ENCODE data around the gene MMP17. TPM values are rescaled to one million over a fixed set of nuclear protein-coding genes. Genes with fewer than 3 reads are reported as not detected.

MMP17 gene
- total RNA-seq, 1 donor from 2014 or later, result 0.69 TPM

DNA sequence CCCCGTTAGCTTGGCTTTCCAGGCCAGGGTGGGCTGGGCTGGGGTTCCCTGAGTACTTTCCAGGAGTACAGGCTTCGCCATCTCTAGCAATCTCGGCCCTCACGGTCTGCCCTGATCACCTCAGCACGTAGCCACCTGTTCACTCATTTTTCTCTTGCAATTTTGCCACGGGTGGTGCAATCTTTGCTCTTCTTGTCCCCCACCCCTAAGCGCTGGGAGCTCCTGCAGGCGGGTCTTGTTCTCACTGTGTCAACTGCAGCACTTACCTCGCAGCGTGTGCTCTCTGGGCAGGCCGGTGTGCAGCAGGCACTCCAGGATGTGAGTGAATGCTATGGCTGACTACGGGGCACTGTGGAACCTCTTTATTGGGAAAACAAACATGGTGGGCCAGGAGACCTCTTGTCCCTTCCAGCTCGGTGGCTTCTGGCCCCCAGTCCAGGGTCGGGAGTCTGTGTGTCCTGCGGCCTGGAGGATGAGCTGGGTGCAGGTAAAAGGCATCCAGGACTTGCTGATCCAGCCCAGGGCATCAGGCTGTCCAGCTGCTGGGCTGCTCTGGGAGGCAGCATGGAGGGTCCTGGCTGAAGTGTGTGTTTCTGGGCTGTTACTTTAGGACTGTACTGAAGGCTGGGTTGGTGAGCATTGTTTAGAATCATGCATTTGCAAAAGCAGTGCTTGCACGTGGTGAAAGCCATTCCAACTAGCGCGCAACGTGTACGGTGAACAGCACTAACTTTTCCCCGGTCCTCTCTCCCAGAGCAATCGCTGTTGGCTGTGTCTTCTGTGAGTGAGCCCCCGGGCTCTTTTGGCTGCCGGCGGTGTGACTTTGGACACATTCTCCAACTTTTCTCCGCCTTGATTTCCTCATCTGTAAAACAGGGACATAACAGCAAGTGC lies 64.8 kb downstream of the MMP17 start:
- TF ChIP-seq, protein P1, sequence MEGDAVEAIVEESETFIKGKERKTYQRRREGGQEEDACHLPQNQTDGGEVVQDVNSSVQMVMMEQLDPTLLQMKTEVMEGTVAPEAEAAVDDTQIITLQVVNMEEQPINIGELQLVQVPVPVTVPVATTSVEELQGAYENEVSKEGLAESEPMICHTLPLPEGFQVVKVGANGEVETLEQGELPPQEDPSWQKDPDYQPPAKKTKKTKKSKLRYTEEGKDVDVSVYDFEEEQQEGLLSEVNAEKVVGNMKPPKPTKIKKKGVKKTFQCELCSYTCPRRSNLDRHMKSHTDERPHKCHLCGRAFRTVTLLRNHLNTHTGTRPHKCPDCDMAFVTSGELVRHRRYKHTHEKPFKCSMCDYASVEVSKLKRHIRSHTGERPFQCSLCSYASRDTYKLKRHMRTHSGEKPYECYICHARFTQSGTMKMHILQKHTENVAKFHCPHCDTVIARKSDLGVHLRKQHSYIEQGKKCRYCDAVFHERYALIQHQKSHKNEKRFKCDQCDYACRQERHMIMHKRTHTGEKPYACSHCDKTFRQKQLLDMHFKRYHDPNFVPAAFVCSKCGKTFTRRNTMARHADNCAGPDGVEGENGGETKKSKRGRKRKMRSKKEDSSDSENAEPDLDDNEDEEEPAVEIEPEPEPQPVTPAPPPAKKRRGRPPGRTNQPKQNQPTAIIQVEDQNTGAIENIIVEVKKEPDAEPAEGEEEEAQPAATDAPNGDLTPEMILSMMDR (conservative IDR thresholded peaks at IDR 0.05; ENCODE audit: low read depth, low read length), result no peak
- no peak overlapping the region for H3K4me3 ChIP-seq (ENCODE audit: low read depth, low read length)
- DNase-seq (ENCODE audit: low read depth), result no peak

DNA sequence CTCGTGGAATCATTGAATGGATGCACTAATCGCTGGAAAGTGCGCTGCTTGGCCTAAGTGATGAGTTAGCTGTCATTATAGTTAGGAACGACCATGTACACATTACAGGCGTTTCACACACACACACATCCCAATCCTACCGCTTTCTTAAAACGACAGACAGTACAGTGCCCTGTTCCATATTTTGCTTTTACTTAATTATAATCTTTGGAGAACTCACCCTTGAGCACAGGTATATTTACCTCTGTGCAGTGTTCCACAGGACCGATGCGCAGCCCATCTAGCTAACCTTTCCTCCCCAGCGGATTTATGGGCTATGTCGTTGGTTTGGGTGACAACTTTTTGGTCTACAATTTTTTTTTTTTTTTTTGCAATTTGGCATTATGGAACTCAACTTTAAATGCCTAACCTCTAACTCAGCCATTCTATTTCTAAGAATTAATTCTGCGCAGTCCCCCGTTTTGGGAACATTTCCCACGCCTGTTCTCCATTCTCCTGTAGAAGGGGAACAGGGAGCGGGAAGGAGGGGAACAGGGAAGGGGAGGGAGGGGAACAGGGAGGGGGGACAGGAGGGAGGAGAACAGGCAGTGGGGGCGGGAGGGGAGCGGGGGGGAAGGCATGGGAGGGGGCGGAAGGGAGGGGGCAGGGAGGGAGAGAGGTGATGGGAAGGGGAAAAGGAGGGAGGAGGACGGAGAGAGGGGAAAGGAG lies 65.6 kb downstream of the MMP17 start:
- DNase-seq (ENCODE audit: low read depth), result no peak
- H3K4me3 ChIP-seq (ENCODE audit: low read depth, low read length), result no peak overlapping the region
- TF ChIP-seq, protein P1 (conservative IDR thresholded peaks at IDR 0.05; ENCODE audit: low read depth, low read length), result no peak

DNA sequence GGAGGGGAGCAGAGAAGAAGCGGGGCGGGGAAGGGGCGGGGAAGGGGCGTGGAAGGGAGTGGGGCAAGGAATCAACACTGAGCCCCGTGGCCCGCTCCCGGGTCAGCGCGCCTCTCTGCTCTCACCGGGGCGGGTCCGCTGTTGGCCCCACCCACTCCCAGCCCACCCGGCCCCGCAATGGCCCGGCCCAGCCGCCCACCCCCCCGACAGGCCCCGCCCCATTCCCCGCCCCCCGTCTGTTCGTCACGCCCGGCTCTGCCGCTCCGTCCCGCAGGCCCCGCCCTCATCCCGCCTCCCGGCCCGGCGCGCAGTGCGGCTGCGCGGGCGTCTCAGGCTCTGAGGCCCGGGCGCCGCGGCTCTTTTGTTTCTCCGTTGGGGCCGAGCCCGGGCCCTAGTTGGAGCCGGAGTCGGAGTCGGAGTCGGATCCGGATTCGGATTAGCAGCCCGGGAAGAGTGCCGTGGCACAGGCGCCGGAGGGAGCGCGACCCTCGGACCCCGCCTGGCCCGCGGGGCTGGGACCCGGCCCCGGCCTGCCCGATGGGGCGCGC lies 66.2 kb downstream of the MMP17 start, which contains the start of gene ULK1:
TSS of gene ULK1 (plus strand) at position 310 of the 548 bp plus-strand sequence. CDS start 380 bp downstream, outside the sequence.
- DNase-seq (ENCODE audit: low read depth), result no peak
- H3K4me3 ChIP-seq (ENCODE audit: low read depth, low read length), result peak within 1 kb of the TSS; percentile 62
- TF ChIP-seq, protein P1 (conservative IDR thresholded peaks at IDR 0.05; ENCODE audit: low read depth, low read length), result no peak

DNA sequence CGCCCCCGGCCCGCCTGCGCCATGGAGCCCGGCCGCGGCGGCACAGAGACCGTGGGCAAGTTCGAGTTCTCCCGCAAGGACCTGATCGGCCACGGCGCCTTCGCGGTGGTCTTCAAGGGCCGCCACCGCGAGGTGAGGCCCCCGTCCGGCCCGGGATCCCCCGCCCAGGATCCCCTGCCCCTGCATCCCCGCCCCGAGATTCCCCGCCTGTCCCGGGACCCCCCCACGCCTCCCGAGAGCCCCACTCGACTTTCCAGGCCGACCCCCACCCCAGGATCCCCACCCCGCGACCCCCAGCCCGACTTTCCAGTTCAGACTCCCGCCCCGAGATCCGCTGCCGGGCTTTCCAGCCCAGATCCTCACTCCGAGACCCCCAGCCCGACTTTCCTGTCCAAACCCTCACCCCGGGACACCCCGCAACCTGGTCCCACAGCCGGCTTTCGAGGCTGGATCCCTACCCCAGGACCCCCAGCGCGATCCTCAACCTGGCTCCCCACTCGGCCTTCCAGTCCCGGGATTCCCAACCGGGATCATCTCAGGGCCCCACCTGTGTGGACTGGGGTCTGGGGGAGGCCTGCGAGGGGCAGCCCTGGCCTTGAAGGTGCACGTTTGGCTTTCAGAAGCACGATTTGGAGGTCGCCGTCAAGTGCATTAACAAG lies 66.9 kb downstream of the MMP17 start:
- DNase-seq (ENCODE audit: low read depth), result no peak
- TF ChIP-seq, protein P1 (conservative IDR thresholded peaks at IDR 0.05; ENCODE audit: low read depth, low read length), result no peak
- peak overlapping the region; percentile 62 for H3K4me3 ChIP-seq (ENCODE audit: low read depth, low read length)

DNA sequence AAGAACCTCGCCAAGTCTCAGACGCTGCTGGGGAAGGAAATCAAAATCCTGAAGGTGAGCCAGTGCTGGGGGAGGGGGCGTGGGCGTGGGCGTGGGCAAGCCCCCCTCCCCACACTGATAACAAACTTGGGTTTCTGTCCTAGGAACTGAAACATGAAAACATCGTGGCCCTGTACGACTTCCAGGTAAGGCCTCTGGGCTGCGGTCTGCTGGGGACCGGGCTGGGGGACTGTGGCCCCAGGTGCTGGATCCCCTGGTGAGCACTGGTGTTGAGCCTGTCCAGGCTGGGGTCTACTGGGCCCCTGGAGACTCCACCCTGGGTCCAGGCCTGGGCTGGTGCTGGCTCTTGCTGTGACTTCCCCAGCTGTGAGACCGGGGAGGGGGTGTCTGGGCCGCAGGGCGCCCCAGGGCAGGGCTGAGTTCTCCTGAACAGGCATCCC lies 67.5 kb downstream of the MMP17 start:
- H3K4me3 ChIP-seq (ENCODE audit: low read depth, low read length), result peak overlapping the region; percentile 62
- TF ChIP-seq, protein P1 (conservative IDR thresholded peaks at IDR 0.05; ENCODE audit: low read depth, low read length), result no peak
- DNase-seq (ENCODE audit: low read depth), result no peak

DNA sequence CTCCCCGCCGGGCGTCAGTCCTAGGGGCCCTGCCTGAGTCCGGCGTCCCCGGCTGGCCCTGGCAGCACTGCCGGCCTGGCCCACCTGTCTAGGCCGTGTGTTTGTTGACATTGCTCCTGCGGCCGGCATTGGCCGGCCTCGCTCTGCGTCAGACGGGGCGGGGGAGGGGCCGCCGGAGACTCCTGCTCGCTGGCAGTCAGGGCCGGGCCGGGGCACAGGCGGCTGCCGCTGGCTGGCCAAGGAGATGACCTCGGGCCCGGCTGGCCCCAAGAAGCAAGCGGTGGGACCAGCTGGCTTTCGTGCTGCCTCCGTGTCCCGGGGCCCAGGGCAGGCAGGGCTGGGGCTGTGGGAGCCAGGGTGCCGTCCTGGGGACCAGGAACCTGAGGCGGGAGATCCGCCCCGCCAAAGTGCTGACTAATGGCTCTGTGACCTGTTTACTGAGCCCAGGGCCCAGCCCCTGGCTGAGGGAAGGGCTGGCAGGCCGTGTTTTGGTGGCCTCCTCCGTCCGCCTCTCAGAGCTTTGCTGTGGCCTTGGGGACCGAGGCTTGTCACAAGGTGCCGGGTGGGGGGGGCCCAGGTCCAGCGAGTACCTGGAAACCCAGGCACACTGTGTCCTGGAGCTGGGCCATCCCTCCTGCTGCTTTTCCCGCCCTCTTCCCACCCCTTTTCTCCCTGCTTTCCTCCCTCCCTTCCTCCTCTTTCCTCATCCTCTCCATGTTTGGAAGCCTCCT lies 68.1 kb downstream of the MMP17 start:
- DNase-seq (ENCODE audit: low read depth), result peak; percentile 22
- TF ChIP-seq, protein P1 (conservative IDR thresholded peaks at IDR 0.05; ENCODE audit: low read depth, low read length), result no peak

More for the DNA sequence above, 68.1 kb downstream of the MMP17 start:
- H3K4me3 ChIP-seq (ENCODE audit: low read depth, low read length), result peak overlapping the region; percentile 62

All from epithelial cell of proximal tubule (primary cell).